NCI-H774 (cell line): ENCODE data around the gene KRT15.

Experiments used
- DNase-seq: peaks from one replicate; lab custom pipeline; 2025; lab: John Stamatoyannopoulos, UW

KRT15 gene

GRCh38 chr17:41483991-41484826 is 34.5 kb downstream of the KRT15 start:
- DNase-seq = no peak

GRCh38 chr17:41483531-41483930 is 35.2 kb downstream of the KRT15 start:
- DNase-seq = no peak

- DNase-seq = no peak
These were observed 37.7 kb downstream of the KRT15 start, which contains the start of gene KRT35 for GRCh38 chr17:41481036-41481435. KRT35 (minus strand) TSS chr17:41481151; CDS start chr17:41481097, 54 bp downstream.

- DNase-seq = no peak
These were observed 38.1 kb downstream of the KRT15 start for GRCh38 chr17:41480581-41480980.

- no peak for DNase-seq
These were observed 38.6 kb downstream of the KRT15 start for GRCh38 chr17:41480136-41480535.

DNA sequence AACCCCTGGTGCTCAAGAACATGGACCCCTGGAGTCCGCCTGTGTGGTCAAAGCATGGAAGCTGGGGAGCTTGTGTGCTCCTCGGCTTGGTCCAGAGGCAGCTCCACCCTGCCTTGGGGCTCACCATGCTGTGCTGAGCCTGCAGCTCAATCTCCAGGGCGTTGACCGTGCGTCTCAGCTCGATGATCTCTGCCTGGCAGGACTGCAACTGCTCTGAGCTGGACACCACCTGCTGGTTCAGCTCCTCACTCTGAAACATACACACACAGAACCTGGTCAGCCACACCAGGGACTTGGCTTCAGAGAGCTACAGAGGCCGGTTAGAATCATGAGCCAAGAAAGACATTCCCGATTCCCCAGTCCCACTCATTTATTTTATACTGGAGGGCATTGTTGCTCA is 40.5 kb downstream of the KRT15 start:
- no peak for DNase-seq

- no peak for DNase-seq
These were observed 41.5 kb downstream of the KRT15 start for GRCh38 chr17:41476866-41477815.

GRCh38 chr17:41475421-41475820 is 43.3 kb downstream of the KRT15 start:
- DNase-seq = no peak

GRCh38 chr17:41474863-41475262 is 43.8 kb downstream of the KRT15 start:
- DNase-seq = no peak

GRCh38 chr17:41468346-41468745 is 50.3 kb downstream of the KRT15 start:
- no peak for DNase-seq

GRCh38 chr17:41467561-41467960 is 51.1 kb downstream of the KRT15 start:
- no peak for DNase-seq

- no peak for DNase-seq
These were observed 51.7 kb downstream of the KRT15 start, which contains the start of gene KRT32 for GRCh38 chr17:41466988-41467387. KRT32 (minus strand) TSS chr17:41467386; CDS start chr17:41467325, 61 bp downstream.

- no peak for DNase-seq
These were observed 54.0 kb downstream of the KRT15 start for GRCh38 chr17:41464682-41465081.

GRCh38 chr17:41464173-41464572 is 54.5 kb downstream of the KRT15 start:
- no peak for DNase-seq

GRCh38 chr17:41463746-41464145 is 54.9 kb downstream of the KRT15 start:
- DNase-seq = no peak
